HepG2 (cell line): ENCODE measurements around the gene PIM3. TPM values are rescaled to one million over a fixed set of nuclear protein-coding genes. Genes with fewer than 3 reads are reported as not detected.
A peak's percentile ranks its signal among the peaks of the same experiment; 100 is the strongest.

Experiments
- ARID2 ChIP-seq: sonication (generic); formaldehyde crosslinking; IDR thresholded peaks from 2 replicates; pipeline ENCODE4 v1.8.1; 2022; ENCODE audit warnings: mild to moderate bottlenecking, missing genetic modification reagents, borderline replicate concordance
- BCL3 ChIP-seq: sonication (generic); formaldehyde crosslinking; IDR thresholded peaks from 2 replicates; pipeline ENCODE4 v1.5.1; 2020; ENCODE audit warnings: mild to moderate bottlenecking, missing genetic modification reagents, moderate library complexity
- E2F2 ChIP-seq: sonication (generic); formaldehyde crosslinking; IDR thresholded peaks from 2 replicates; pipeline ENCODE4 v1.4.0; 2020; ENCODE audit warnings: missing genetic modification reagents, borderline replicate concordance
- MAF1 ChIP-seq: sonication (generic); formaldehyde crosslinking; IDR thresholded peaks from 2 replicates; pipeline ENCODE4 v1.5.0; 2020; ENCODE audit warnings: missing genetic modification reagents, borderline replicate concordance
- NRL ChIP-seq: sonication (generic); formaldehyde crosslinking; IDR thresholded peaks from 2 replicates; pipeline ENCODE4 v1.5.0; 2020; ENCODE audit warnings: missing genetic modification reagents, mild to moderate bottlenecking, moderate library complexity, borderline replicate concordance
- PITX1 ChIP-seq: sonication (generic); formaldehyde crosslinking; IDR thresholded peaks from 2 replicates; pipeline ENCODE4 v1.5.1; 2020; ENCODE audit warnings: mild to moderate bottlenecking, missing genetic modification reagents
- PLRG1 ChIP-seq: fragments of 450-650 bp; conservative IDR thresholded peaks from 2 replicates; pipeline ENCODE4 v1.6.1; 2016
- PPARG ChIP-seq: conservative IDR thresholded peaks from 2 replicates; pipeline ENCODE4 v1.6.1; 2016; ENCODE audit warnings: missing biosample characterization, missing genetic modification reagents
- RCOR2 ChIP-seq: IDR thresholded peaks from 2 replicates; pipeline ENCODE4 v1.6.1; 2016; ENCODE audit warnings: missing biosample characterization, missing genetic modification reagents
- SKIL ChIP-seq: sonication (generic); formaldehyde crosslinking; IDR thresholded peaks from 2 replicates; pipeline ENCODE4 v1.8.0; 2022; ENCODE audit warnings: missing genetic modification reagents, mild to moderate bottlenecking, moderate library complexity, borderline replicate concordance
- SPEN ChIP-seq: sonication (generic); formaldehyde crosslinking; IDR thresholded peaks from 2 replicates; pipeline ENCODE4 v1.5.1; 2020; ENCODE audit warnings: low read depth, mild to moderate bottlenecking, missing genetic modification reagents
- ZNF12 ChIP-seq: sonication (generic); formaldehyde crosslinking; IDR thresholded peaks from 2 replicates; pipeline ENCODE4 v1.5.0; 2020; ENCODE audit warnings: missing genetic modification reagents
- ZNF180 ChIP-seq: sonication (generic); formaldehyde crosslinking; IDR thresholded peaks from 2 replicates; pipeline ENCODE4 v1.4.0; 2020; ENCODE audit warnings: low read depth, missing genetic modification reagents, borderline replicate concordance
- ZNF414 ChIP-seq: sonication (generic); formaldehyde crosslinking; IDR thresholded peaks from 2 replicates; pipeline ENCODE4 v1.5.0; 2020; ENCODE audit warnings: missing genetic modification reagents
- ZNF646 ChIP-seq: sonication (generic); formaldehyde crosslinking; IDR thresholded peaks from 2 replicates; pipeline ENCODE4 v1.9.0; 2021; ENCODE audit warnings: mild to moderate bottlenecking, missing genetic modification reagents
- ZSCAN12 ChIP-seq: sonication (generic); formaldehyde crosslinking; IDR thresholded peaks from 2 replicates; pipeline ENCODE4 v1.9.0; 2021; ENCODE audit warnings: mild to moderate bottlenecking, missing genetic modification reagents
- polyA plus RNA-seq, 8 experiments: library from polyadenylated mRNA; depleted of rRNA in 3 of 8; stranded (reverse) in 7 of 8; unstranded in 1 of 8; fragments of >200 nt; fragmentation: Illumina TruSeq in 4 of 8; extraction: Trizol in 4 of 8; gene quantifications; 2 replicates each; pipeline versions ENCODE4 v1.2.1 to v1.2.3, GENCODE V29; 2011 to 2016; ENCODE audit warnings: low read depth in 4 of 8, missing spikeins in 1 of 8, mixed read lengths in 1 of 8; ENCODE audit not compliant: insufficient read depth in 1 of 8
- total RNA-seq, 5 experiments: library from RNA; depleted of rRNA; stranded (reverse); fragments of >200 nt; fragmentation: Illumina TruSeq; extraction: Trizol; gene quantifications; 2 replicates each; pipeline ENCODE4 v1.2.3, GENCODE V29; 2016; ENCODE audit warnings: low read depth in 1 of 5

PIM3 gene
- total and polyA plus RNA-seq, 2 of the 13 experiments (the other 11 are each of a cell fraction or from before 2014, with no cell fraction given), result 21.6 to 31.2 TPM

- TF ChIP-seq ZNF646 (CRISPR knock-in tag) (no peak), PITX1 (CRISPR knock-in tag) (no peak), ZSCAN12 (CRISPR knock-in tag) (no peak), ZNF12 (no peak), BCL3 (no peak), SPEN (CRISPR knock-in tag) (peak; percentile 22; the same call in 1 of the 2 replicates), PLRG1 (no peak), SKIL (CRISPR knock-in tag) (0 out of 2 replicates have a peak, but pooled peaks have one; percentile 33), ZNF414 (no peak), ARID2 (CRISPR knock-in tag) (0 out of 2 replicates have a peak, but pooled peaks have one; percentile 46), E2F2 (no peak), ZNF180 (CRISPR knock-in tag) (no peak), NRL (CRISPR knock-in tag) (no peak), PPARG (no peak), RCOR2 (no peak), MAF1 (no peak)
These were observed 27.1 kb upstream of the PIM3 start (continued) for GRCh38 chr22:49933236-49934159.
